RWPE2 (cell line): ENCODE results near the gene ABCG2.
A peak's percentile ranks its signal among the peaks of the same experiment; 100 is the strongest.

Source experiments
- ATAC-seq: fragments of 200-7000 bp; cut with Tn5 transposase; 3 replicates; pipeline ENCODE4 v1.9.1; 2021; ENCODE audit warnings: low read depth
- DNase-seq: peaks from one replicate; pipeline ENCODE4 v3.0.0-alpha.2; 2020; ENCODE audit warnings: low spot score
- H3K27ac ChIP-seq: fragments of 450-650 bp; 2 replicates; pipeline ENCODE4 v1.5.1; 2017; ENCODE audit warnings: mild to moderate bottlenecking; ENCODE audit not compliant: poor library complexity, severe bottlenecking
- H3K27me3 ChIP-seq: fragments of 250-450 bp; sonication (Bioruptor Pico); 2 replicates; pipeline ENCODE4 v1.5.1; 2021; ENCODE audit warnings: mild to moderate bottlenecking, moderate library complexity; ENCODE audit not compliant: insufficient read depth, poor library complexity, severe bottlenecking
- H3K36me3 ChIP-seq: fragments of 250-450 bp; sonication (Bioruptor Pico); 2 replicates; pipeline ENCODE4 v1.5.1; 2020; ENCODE audit warnings: low read depth, mild to moderate bottlenecking, moderate library complexity
- H3K4me1 ChIP-seq: fragments of 250-450 bp; sonication (Bioruptor Pico); 2 replicates; pipeline ENCODE4 v1.5.1; 2021; ENCODE audit warnings: mild to moderate bottlenecking, moderate library complexity; ENCODE audit not compliant: insufficient read depth, poor library complexity, severe bottlenecking
- H3K4me3 ChIP-seq: fragments of 250-450 bp; sonication (Bioruptor Pico); 2 replicates; pipeline ENCODE4 v1.5.1; 2021; ENCODE audit warnings: mild to moderate bottlenecking, moderate library complexity; ENCODE audit not compliant: severe bottlenecking
- H3K9me3 ChIP-seq: fragments of 250-450 bp; sonication (Bioruptor Pico); 2 replicates; pipeline ENCODE4 v1.5.1; 2021; ENCODE audit warnings: mild to moderate bottlenecking, moderate library complexity; ENCODE audit not compliant: severe bottlenecking
- TF ChIP-seq, protein P1 (sequence below): fragments of 450-650 bp; IDR thresholded peaks from one replicate; pipeline ENCODE4 v1.5.1; 2017; ENCODE audit warnings: mild to moderate bottlenecking, moderate library complexity; ENCODE audit not compliant: poor library complexity, severe bottlenecking

Gene ABCG2

GRCh38 chr4:88107406-88108107 lies 50.9 kb downstream of the ABCG2 start:
- ATAC-seq: no peak
- H3K36me3 ChIP-seq: no peaks in the 10 kb centered on the region
- TF ChIP-seq, protein P1, sequence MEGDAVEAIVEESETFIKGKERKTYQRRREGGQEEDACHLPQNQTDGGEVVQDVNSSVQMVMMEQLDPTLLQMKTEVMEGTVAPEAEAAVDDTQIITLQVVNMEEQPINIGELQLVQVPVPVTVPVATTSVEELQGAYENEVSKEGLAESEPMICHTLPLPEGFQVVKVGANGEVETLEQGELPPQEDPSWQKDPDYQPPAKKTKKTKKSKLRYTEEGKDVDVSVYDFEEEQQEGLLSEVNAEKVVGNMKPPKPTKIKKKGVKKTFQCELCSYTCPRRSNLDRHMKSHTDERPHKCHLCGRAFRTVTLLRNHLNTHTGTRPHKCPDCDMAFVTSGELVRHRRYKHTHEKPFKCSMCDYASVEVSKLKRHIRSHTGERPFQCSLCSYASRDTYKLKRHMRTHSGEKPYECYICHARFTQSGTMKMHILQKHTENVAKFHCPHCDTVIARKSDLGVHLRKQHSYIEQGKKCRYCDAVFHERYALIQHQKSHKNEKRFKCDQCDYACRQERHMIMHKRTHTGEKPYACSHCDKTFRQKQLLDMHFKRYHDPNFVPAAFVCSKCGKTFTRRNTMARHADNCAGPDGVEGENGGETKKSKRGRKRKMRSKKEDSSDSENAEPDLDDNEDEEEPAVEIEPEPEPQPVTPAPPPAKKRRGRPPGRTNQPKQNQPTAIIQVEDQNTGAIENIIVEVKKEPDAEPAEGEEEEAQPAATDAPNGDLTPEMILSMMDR: no peak
- H3K27me3 ChIP-seq: no peaks in the 10 kb centered on the region
- H3K27ac ChIP-seq: peak overlapping the region; percentile 48
- no peak overlapping the region for H3K4me3 ChIP-seq
- DNase-seq: no peak
- H3K4me1 ChIP-seq: peaks cover 26% of the 10 kb centered on the region
- H3K9me3 ChIP-seq: no peaks in the 10 kb centered on the region

GRCh38 chr4:88106205-88106604 lies 52.2 kb downstream of the ABCG2 start:
- Histone ChIP-seq H3K27ac (peak overlapping the region; percentile 48), H3K9me3 (no peaks in the 10 kb centered on the region)
- ATAC-seq: peak; percentile 88

GRCh38 chr4:88104902-88105610 lies 53.4 kb downstream of the ABCG2 start:
- H3K27ac ChIP-seq: peak overlapping the region; percentile 48
- H3K4me3 ChIP-seq: no peak overlapping the region
- no peaks in the 10 kb centered on the region for H3K36me3 ChIP-seq
- peaks cover 26% of the 10 kb centered on the region for H3K4me1 ChIP-seq
- no peaks in the 10 kb centered on the region for H3K9me3 ChIP-seq
- peak; percentile 75 for ATAC-seq
- H3K27me3 ChIP-seq: no peaks in the 10 kb centered on the region
- no peak for DNase-seq
- TF ChIP-seq, protein P1: no peak

More at GRCh38 chr4:88106205-88106604, 52.2 kb downstream of the ABCG2 start:
- Histone ChIP-seq H3K4me3 (no peak overlapping the region), H3K27me3 (no peaks in the 10 kb centered on the region), H3K36me3 (no peaks in the 10 kb centered on the region), H3K4me1 (peaks cover 26% of the 10 kb centered on the region)
- DNase-seq: no peak
- TF ChIP-seq, protein P1: no peak

DNA sequence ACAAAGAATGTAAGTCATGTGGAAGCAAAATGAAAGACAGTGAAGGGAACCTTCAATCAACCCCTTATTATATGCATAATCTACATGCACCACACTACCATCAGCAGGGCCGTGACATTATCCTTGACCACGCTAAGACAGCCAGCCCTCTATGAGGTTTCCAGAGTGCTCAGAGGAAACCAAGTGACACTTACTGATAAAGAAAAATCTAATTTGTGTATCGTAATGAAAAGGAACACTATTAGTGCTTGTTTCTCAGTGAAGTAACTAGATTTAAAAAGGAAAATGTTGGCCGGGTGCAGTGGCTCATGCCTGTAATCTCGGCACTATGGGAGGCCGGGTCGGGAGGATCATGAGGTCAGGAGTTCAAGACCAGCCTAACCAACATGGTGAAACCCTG lies 56.4 kb downstream of the ABCG2 start:
- Histone ChIP-seq H3K27me3 (no peaks in the 10 kb centered on the region), H3K36me3 (no peaks in the 10 kb centered on the region), H3K9me3 (no peaks in the 10 kb centered on the region), H3K4me3 (no peak overlapping the region), H3K27ac (no peak overlapping the region), H3K4me1 (peaks cover 22% of the 10 kb centered on the region)
- no peak for ATAC-seq
- TF ChIP-seq, protein P1: no peak
- no peak for DNase-seq

DNA sequence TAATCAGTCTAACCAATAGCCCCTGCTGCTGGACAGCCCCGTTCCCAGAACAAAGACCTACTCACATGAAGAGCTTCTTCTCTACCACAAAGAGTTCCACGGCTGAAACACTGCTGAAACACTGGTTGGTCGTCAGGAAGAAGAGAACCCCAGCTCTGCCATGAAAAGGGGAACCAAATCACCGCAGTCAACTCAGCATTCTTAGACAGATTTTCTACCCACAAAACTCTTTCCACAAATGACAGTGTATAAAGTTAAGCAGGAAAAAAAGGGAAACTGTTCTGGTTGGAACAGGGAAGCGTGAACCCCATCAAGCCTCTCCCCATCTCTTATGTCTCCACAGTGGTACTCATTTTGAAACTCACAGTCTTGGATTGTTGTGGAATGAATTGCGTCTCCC lies 57.3 kb downstream of the ABCG2 start:
- no peak overlapping the region for H3K27ac ChIP-seq
- DNase-seq (no peak), ATAC-seq (no peak)
- no peaks in the 10 kb centered on the region for H3K36me3 ChIP-seq
- H3K4me3 ChIP-seq: no peak overlapping the region
- no peaks in the 10 kb centered on the region for H3K9me3 ChIP-seq
- TF ChIP-seq, protein P1: no peak
- H3K27me3 ChIP-seq: no peaks in the 10 kb centered on the region
- peaks cover 13% of the 10 kb centered on the region for H3K4me1 ChIP-seq
